Ovary (tissue), 9 donors: ENCODE results near the gene MAPK8. TPM values are rescaled to one million over a fixed set of nuclear protein-coding genes. Genes with fewer than 3 reads are reported as not detected.

Experiments
- DNase-seq, 5 donors: peaks; one replicate each; pipeline ENCODE4 v3.0.0-alpha.2; 2019 to 2020
- H3K27ac ChIP-seq, 2 donors: fragments of 200-600 bp; one replicate each; pipeline versions ENCODE4 v1.5.1 to v1.8.0; 2019 to 2022
- H3K27me3 ChIP-seq: fragments of 200-600 bp; one replicate; pipeline ENCODE4 v1.8.0; 2022
- H3K36me3 ChIP-seq: fragments of 200-600 bp; sonication (generic); one replicate; pipeline ENCODE4 v1.5.1; 2019
- H3K4me1 ChIP-seq: one replicate; pipeline ENCODE4 v1.8.1; 2013; ENCODE audit warnings: mild to moderate bottlenecking, moderate library complexity; ENCODE audit not compliant: insufficient read depth
- H3K4me3 ChIP-seq: fragments of 200-600 bp; sonication (generic); one replicate; pipeline ENCODE4 v1.5.1; 2017
- H3K9me3 ChIP-seq, 2 donors: fragments of 200-600 bp in 1 of 2; sonication (generic) in 1 of 2; one replicate each; pipeline versions ENCODE4 v1.5.1 to v1.8.1; 2013 to 2019; ENCODE audit warnings: mild to moderate bottlenecking in 1 of 2, moderate library complexity in 1 of 2
- EP300 ChIP-seq: sonication (generic); formaldehyde crosslinking; IDR thresholded peaks from one replicate; pipeline ENCODE4 v1.6.1; 2017; ENCODE audit warnings: antibody characterized with exemption
- POLR2A ChIP-seq: fragments of 450-650 bp; IDR thresholded peaks from one replicate; pipeline ENCODE4 v1.6.1; 2017; ENCODE audit warnings: antibody characterized with exemption, mild to moderate bottlenecking, moderate library complexity
- WGBS, 3 donors: extraction: QIAGEN DNeasy Blood & Tissue Kit in 1 of 3; methylation state at CpG; one replicate each; pipeline versions ENCODE4 v1.1.5 to v1.1.7; 2013 to 2017; 5-methylcytosine and 5-hydroxymethylcytosine counted together
- intact Hi-C, 4 donors: fragments of 100-400 bp; cut with DNase I; formaldehyde crosslinking; loops; one replicate each; pipeline versions ENCODE4 v1.11.0 to v1.15.1; 2022 to 2023
- polyA plus RNA-seq, 2 donors: library from polyadenylated mRNA; stranded (reverse); fragments of 200-250 nt in 1 of 2; fragments of 350-450 nt in 1 of 2; fragmentation: Illumina TruSeq in 1 of 2; extraction: RNeasy Lipid Tissue Mini Kit (QIAGEN cat#74804) in 1 of 2; gene quantifications; one replicate each; pipeline ENCODE4 v1.2.3, GENCODE V29; 2013 to 2014
- total RNA-seq, 7 donors: library from RNA; depleted of rRNA in 2 of 7; stranded (reverse); fragments of >200 nt in 2 of 7; fragmentation: NEBNext Ultra II Directional in 3 of 7; extraction: Animal tissue kit (Norgen Biotek cat#: 25700) in 3 of 7; gene quantifications; one replicate each; pipeline versions ENCODE4 v1.1.0 to v1.2.4, GENCODE V29; 2016 to 2023
- TF ChIP-seq, protein P1 (sequence below), 3 donors: fragments of 450-650 bp in 2 of 3; fragments of 200-600 bp in 1 of 3; IDR thresholded peaks; one replicate each; pipeline versions ENCODE4 v1.5.1 to v1.8.0; 2016 to 2022; ENCODE audit warnings: antibody characterized with exemption in 3 of 3, mild to moderate bottlenecking in 1 of 3
- donor health status: DM: no; HTN: no; CAD: no; lungs with moderate emphysema.
- donor health status: DM: no; HTN: no; CAD: no.
- donor health status: Bipolar disorder and iron deficiency.
- donor health status: DM: yes; HTN: yes; CAD: no.
- donor health status: DM: no; HTN: no; CAD: no.
- donor health status: DM: yes; HTN: yes; CAD: no.

The MAPK8 gene
- total and polyA plus RNA-seq, 9 donors = 21.9 to 110 (median 68.6) TPM

DNA sequence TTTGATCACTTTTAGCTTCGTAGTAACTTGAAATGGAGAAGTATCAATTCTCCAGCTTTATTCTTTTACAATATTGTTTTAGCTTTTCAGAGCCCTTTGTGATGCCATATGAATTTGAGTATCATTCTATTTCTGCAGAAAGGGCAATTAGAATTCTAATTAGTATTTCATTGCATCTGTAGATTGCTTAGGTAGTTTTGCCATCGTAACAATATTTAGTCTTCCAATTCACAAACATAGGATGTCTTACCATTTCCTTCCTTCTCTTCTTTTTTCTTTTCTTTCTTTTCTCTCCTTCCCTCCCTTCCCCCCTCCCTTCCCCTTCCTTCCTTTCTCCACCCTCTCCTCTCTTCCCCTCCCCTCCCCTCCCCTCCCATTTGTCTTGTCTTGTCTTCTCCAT, 105.0 kb downstream of the MAPK8 start:
- intact Hi-C loops = no loop called here
- DNase-seq = no peak
- no peaks in the 10 kb centered on the region for H3K4me1 ChIP-seq
- no peaks in the 10 kb centered on the region for H3K9me3 ChIP-seq
- H3K27ac ChIP-seq = no peak overlapping the region
- no peak for TF ChIP-seq POLR2A
- TF ChIP-seq, protein P1, sequence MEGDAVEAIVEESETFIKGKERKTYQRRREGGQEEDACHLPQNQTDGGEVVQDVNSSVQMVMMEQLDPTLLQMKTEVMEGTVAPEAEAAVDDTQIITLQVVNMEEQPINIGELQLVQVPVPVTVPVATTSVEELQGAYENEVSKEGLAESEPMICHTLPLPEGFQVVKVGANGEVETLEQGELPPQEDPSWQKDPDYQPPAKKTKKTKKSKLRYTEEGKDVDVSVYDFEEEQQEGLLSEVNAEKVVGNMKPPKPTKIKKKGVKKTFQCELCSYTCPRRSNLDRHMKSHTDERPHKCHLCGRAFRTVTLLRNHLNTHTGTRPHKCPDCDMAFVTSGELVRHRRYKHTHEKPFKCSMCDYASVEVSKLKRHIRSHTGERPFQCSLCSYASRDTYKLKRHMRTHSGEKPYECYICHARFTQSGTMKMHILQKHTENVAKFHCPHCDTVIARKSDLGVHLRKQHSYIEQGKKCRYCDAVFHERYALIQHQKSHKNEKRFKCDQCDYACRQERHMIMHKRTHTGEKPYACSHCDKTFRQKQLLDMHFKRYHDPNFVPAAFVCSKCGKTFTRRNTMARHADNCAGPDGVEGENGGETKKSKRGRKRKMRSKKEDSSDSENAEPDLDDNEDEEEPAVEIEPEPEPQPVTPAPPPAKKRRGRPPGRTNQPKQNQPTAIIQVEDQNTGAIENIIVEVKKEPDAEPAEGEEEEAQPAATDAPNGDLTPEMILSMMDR (IDR thresholded peaks at IDR 0.05) = no peak
- no peak overlapping the region for H3K4me3 ChIP-seq
- no peaks in the 10 kb centered on the region for H3K27me3 ChIP-seq
- H3K36me3 ChIP-seq = no peaks in the 10 kb centered on the region
- WGBS, 3 donors = 98 to 100% (median 99%) methylated on average over 2 of the region's 2 CpGs

DNA sequence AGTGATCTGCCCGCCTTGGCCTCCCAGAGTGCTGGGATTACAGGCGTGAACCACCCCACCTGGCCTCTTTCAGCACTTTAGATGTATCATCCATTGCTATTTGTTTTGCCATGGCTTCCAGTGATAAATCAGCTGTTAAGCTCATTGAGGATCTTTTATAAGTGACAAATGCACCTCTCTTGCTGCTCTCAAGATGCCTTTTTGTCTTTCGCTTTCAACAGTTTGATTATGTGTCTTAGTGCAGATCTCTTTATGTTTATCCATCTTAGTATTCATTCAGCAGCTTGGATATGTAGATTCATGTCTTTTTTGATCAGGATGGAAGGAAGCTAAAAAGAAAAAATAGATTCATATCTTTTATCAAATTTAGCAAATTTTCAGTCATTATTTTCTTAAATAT, 105.6 kb downstream of the MAPK8 start:
- Histone ChIP-seq H3K4me1 (no peaks in the 10 kb centered on the region), H3K4me3 (no peak overlapping the region), H3K27me3 (no peaks in the 10 kb centered on the region), H3K36me3 (no peaks in the 10 kb centered on the region), H3K27ac (no peak overlapping the region), H3K9me3 (no peaks in the 10 kb centered on the region)
- no peak for TF ChIP-seq POLR2A
- WGBS, 3 donors = 94 to 97% (median 97%) methylated on average over 3 of the region's 3 CpGs
- intact Hi-C loops = no loop called here
- no peak for DNase-seq

DNA sequence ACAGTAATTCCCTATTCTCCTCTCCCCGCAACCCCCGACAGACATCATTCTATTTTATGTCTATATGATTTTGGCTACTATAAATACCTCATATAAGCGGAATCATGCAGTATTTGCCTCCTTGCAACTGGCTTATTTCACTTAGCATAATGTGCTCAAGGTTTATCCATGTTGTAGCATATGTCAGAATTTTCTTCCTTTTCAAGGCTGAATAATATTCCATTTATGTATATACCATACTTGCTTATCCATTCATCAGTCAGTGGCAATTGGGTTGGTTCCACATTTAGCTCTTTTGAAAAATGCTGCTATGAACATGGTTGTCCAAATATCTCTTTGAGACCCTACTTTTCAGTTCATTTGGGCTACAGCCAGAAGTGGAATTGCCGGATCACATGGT, 106.5 kb downstream of the MAPK8 start:
- Histone ChIP-seq H3K27me3 (no peaks in the 10 kb centered on the region), H3K4me1 (no peaks in the 10 kb centered on the region), H3K36me3 (no peaks in the 10 kb centered on the region), H3K27ac (no peak overlapping the region), H3K4me3 (no peak overlapping the region), H3K9me3 (no peaks in the 10 kb centered on the region)
- TF ChIP-seq, protein P1 (IDR thresholded peaks at IDR 0.05) = no peak
- TF ChIP-seq POLR2A = no peak
- no peak for TF ChIP-seq EP300
- intact Hi-C loops = no loop called here
- 97 to 98% (median 97%) methylated on average over 4 of the region's 4 CpGs for WGBS, 3 donors
- DNase-seq = no peak

DNA sequence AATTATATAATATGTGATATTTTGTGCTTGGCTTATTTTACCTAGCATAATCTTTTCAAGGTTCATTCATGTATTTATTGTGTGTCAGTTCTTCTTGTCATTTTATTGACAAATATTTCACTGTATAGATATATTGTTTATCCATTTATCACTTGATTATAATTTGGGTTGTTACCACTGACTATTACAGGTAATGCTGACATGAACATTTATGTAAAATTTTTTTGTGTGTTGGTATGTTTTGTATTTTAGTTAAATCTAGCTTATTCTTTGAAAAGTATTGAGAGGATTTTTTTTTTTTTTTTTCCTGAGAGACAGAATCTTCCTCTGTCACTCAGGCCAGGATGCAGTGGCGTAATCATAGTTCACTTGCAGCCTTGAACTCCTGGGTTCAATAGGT, 107.7 kb downstream of the MAPK8 start:
- Histone ChIP-seq H3K9me3 (no peaks in the 10 kb centered on the region), H3K27ac (no peak overlapping the region), H3K4me3 (no peak overlapping the region), H3K27me3 (no peaks in the 10 kb centered on the region), H3K4me1 (no peaks in the 10 kb centered on the region), H3K36me3 (no peaks in the 10 kb centered on the region)
- no peak for DNase-seq
- 97 to 98% (median 98%) methylated on average over 1 of the region's 1 CpG for WGBS, 3 donors
- TF ChIP-seq POLR2A (no peak), EP300 (no peak)
- TF ChIP-seq, protein P1 (IDR thresholded peaks at IDR 0.05) = no peak
- intact Hi-C loops = no loop called here

DNA sequence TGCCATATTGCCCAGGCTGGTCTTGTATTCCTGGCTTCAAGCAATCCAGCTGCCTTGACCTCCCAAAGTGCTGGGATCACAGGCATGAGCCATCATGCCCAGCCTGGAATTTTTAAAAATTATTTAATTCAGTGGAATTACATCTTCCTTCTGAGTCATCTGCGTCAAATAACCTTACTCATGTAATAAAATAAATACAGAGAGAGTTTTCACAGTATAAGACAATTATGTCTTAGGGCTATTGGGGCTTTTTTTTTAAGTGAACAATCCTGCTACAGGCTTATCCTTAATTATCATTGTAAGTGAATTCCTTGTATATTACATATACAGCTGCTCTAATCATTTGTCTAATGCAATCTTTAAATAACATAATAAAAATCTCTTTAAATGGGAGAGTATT, 108.3 kb downstream of the MAPK8 start:
- no peaks in the 10 kb centered on the region for H3K4me1 ChIP-seq
- H3K9me3 ChIP-seq = no peaks in the 10 kb centered on the region
- DNase-seq = no peak
- H3K27ac ChIP-seq = no peak overlapping the region
- no peak for TF ChIP-seq EP300
- no peak for TF ChIP-seq POLR2A
- H3K36me3 ChIP-seq = no peaks in the 10 kb centered on the region
- whole genome bisulfite sequencing, 3 donors = 90 to 97% (median 95%) methylated on average over 1 of the region's 1 CpG
- no peak overlapping the region for H3K4me3 ChIP-seq
- H3K27me3 ChIP-seq = no peaks in the 10 kb centered on the region
- intact Hi-C loops = no loop called here
